ENCODE data around the gene CBX1. TPM values are rescaled to one million over a fixed set of nuclear protein-coding genes. Genes with fewer than 3 reads are reported as not detected.

CBX1 gene
- total RNA-seq, 4 donors from 2014 or later: 24.0 to 59.0 (median 28.9) TPM

GRCh38 chr17:48048384-48049126, 52.7 kb downstream of the CBX1 start:
- peak overlapping the region; percentile 93 to 97 (median 96) for H3K27ac ChIP-seq
- DNase-seq (ENCODE audit: low spot score in 2 of 2): peak; percentile 84 to 87
- peaks cover 0 to 12% (median 0%) of the 10 kb centered on the region in 3 donors for H3K36me3 ChIP-seq
- H3K4me1 ChIP-seq: peaks cover 0 to 63% (median 41%) of the 10 kb centered on the region in 4 donors
- WGBS, 2 donors: 1% methylated on average over 29 to 50 of the region's 53 CpGs
- no peaks in the 10 kb centered on the region for H3K9me3 ChIP-seq
- H3K27me3 ChIP-seq: no peaks in the 10 kb centered on the region
- TF ChIP-seq EP300 (IDR thresholded peaks at IDR 0.05) (peak in 1 of 2 donors; percentile 93), POLR2A (IDR thresholded peaks at IDR 0.05) (peak; percentile 32 to 48)
- TF ChIP-seq, protein P1, sequence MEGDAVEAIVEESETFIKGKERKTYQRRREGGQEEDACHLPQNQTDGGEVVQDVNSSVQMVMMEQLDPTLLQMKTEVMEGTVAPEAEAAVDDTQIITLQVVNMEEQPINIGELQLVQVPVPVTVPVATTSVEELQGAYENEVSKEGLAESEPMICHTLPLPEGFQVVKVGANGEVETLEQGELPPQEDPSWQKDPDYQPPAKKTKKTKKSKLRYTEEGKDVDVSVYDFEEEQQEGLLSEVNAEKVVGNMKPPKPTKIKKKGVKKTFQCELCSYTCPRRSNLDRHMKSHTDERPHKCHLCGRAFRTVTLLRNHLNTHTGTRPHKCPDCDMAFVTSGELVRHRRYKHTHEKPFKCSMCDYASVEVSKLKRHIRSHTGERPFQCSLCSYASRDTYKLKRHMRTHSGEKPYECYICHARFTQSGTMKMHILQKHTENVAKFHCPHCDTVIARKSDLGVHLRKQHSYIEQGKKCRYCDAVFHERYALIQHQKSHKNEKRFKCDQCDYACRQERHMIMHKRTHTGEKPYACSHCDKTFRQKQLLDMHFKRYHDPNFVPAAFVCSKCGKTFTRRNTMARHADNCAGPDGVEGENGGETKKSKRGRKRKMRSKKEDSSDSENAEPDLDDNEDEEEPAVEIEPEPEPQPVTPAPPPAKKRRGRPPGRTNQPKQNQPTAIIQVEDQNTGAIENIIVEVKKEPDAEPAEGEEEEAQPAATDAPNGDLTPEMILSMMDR (IDR thresholded peaks at IDR 0.05): no peak
- peak overlapping the region; percentile 71 to 95 (median 87) for H3K4me3 ChIP-seq

- TF ChIP-seq, protein P1 (IDR thresholded peaks at IDR 0.05): peak in 1 of 5 experiments; percentile 39
- TF ChIP-seq EP300 (IDR thresholded peaks at IDR 0.05) (peak in 1 of 2 donors; percentile 90), POLR2A (IDR thresholded peaks at IDR 0.05) (peak; percentile 60)
- 1% methylated on average over 40 to 47 of the region's 47 CpGs for WGBS, 2 donors
- H3K4me1 ChIP-seq: peaks cover 0 to 56% (median 34%) of the 10 kb centered on the region in 4 donors
These were observed 53.4 kb downstream of the CBX1 start, which contains the start of gene NFE2L1 for GRCh38 chr17:48047741-48048383. Gene NFE2L1 (plus strand): TSS chr17:48048359. CDS start chr17:48051119, 2,760 bp downstream.

DNA sequence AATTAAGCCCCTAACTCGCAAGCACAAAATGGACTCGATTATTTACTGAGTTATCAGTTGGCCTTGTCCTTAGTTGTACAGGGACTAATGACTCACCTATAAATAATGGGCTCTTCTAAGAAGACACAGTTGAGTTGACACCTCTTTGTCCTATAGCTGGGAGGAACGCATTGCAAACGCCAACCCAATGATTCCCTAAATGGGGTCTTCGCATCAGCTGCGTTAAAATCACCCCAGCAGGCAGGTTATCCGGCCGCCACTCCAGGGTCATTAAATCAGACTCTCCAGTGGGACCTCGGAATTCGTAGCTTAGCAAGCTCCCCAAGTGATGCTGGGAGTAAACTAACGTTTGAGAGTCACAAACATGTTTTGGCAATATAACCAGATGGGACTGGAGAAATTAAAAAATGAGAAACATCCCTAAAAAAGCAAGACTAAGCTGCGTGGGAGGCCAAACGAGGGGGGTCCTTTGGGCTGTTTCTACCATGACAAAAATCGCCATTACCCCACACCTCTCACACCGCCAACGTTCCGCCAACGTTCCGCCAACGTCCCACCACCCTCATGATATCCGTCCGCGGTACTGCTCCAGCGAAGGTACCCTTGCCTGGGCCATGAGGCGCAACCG, 54.1 kb downstream of the CBX1 start:
- Histone ChIP-seq H3K9me3 (no peaks in the 10 kb centered on the region), H3K4me1 (peaks cover 0 to 50% (median 28%) of the 10 kb centered on the region in 4 donors), H3K27me3 (no peaks in the 10 kb centered on the region), H3K36me3 (peaks cover 0 to 12% (median 0%) of the 10 kb centered on the region in 3 donors), H3K27ac (peak overlapping the region; percentile 93 to 97 (median 96)), H3K4me3 (peak overlapping the region; percentile 71 to 95 (median 87))
- no peak for DNase-seq (ENCODE audit: low spot score in 2 of 2)
- 4 to 5% methylated on average over 24 to 26 of the region's 26 CpGs for WGBS, 2 donors
- TF ChIP-seq, protein P1 (IDR thresholded peaks at IDR 0.05): no peak
- TF ChIP-seq POLR2A (IDR thresholded peaks at IDR 0.05) (no peak), EP300 (IDR thresholded peaks at IDR 0.05) (no peak)

More at GRCh38 chr17:48047741-48048383, 53.4 kb downstream of the CBX1 start, which contains the start of gene NFE2L1:
- no peaks in the 10 kb centered on the region for H3K9me3 ChIP-seq
- peak within 1 kb of the TSS; percentile 93 to 97 (median 96) for H3K27ac ChIP-seq
- no peaks in the 10 kb centered on the region for H3K27me3 ChIP-seq
- H3K4me3 ChIP-seq: peak within 1 kb of the TSS; percentile 71 to 95 (median 87)
- peak; percentile 99 for DNase-seq (ENCODE audit: low spot score in 2 of 2)
- H3K36me3 ChIP-seq: peaks cover 0 to 12% (median 0%) of the 10 kb centered on the region in 3 donors

DNA sequence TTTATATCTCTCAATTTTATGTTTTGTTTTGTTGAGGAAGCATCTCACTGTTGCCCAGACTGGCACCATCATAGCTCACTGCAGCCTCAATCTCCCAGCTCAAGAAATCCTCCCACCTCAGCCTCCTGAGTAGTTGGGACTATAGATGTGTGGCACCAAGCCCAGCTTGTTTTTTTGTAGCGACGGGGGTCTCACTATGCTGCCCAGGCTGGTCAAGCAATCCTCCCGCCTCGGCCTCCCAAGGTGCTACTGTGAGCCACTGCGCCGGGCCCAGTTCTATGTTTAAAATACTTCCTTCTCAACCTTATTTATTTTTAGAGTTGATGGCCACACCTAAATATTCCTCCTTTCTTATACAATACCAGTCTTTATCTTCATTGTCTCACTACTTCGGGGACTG, 55.0 kb downstream of the CBX1 start:
- H3K4me3 ChIP-seq: peak overlapping the region in 1 of 4 donors; percentile 85
- no peaks in the 10 kb centered on the region for H3K9me3 ChIP-seq
- H3K27ac ChIP-seq: peak overlapping the region in 2 of 4 donors; percentile 97
- H3K36me3 ChIP-seq: peaks cover 0 to 8% (median 0%) of the 10 kb centered on the region in 3 donors
- WGBS, 2 donors: 86 to 91% methylated on average over 7 of the region's 7 CpGs
- peaks cover 0 to 41% (median 19%) of the 10 kb centered on the region in 4 donors for H3K4me1 ChIP-seq
- no peak for DNase-seq (ENCODE audit: low spot score in 2 of 2)
- H3K27me3 ChIP-seq: no peaks in the 10 kb centered on the region
- TF ChIP-seq EP300 (IDR thresholded peaks at IDR 0.05): no peak
- no peak for TF ChIP-seq POLR2A (IDR thresholded peaks at IDR 0.05)
- TF ChIP-seq, protein P1 (IDR thresholded peaks at IDR 0.05): no peak
